Gastrocnemius medialis (tissue), 4 donors: ENCODE data around the gene FBXO17. TPM values are rescaled to one million over a fixed set of nuclear protein-coding genes. Genes with fewer than 3 reads are reported as not detected.

ENCODE experiments used
- ATAC-seq, 2 donors: fragments of 150-250 bp; one replicate each; pipeline ENCODE4 v1.9.1; 2016
- DNase-seq, 2 donors: peaks; one replicate each; pipeline ENCODE4 v3.0.0-alpha.2; 2019
- H3K27ac ChIP-seq, 4 donors: fragments of 200-600 bp; sonication (generic); 1 replicate in 1 of 4; 2 replicates in 3 of 4; pipeline ENCODE4 v1.5.1; 2016 to 2018; ENCODE audit warnings: mild to moderate bottlenecking in 2 of 4, moderate library complexity in 1 of 4
- H3K27me3 ChIP-seq, 3 donors: fragments of 200-600 bp; sonication (generic) in 2 of 3; 1 replicate in 1 of 3; 2 replicates in 2 of 3; pipeline versions ENCODE4 v1.5.1 to v1.6.0; 2016 to 2019; ENCODE audit warnings: mild to moderate bottlenecking in 1 of 3, moderate library complexity in 1 of 3
- H3K36me3 ChIP-seq, 2 donors: fragments of 200-600 bp; sonication (generic) in 1 of 2; one replicate each; pipeline ENCODE4 v1.5.1; 2017 to 2018
- H3K4me1 ChIP-seq, 2 donors: fragments of 200-600 bp; sonication (generic) in 1 of 2; one replicate each; pipeline ENCODE4 v1.5.1; 2016 to 2017; ENCODE audit warnings: mild to moderate bottlenecking in 2 of 2
- H3K4me3 ChIP-seq, 4 donors: fragments of 200-600 bp; sonication (generic) in 3 of 4; 1 replicate in 1 of 4; 2 replicates in 3 of 4; pipeline ENCODE4 v1.5.1; 2016 to 2019; ENCODE audit warnings: mild to moderate bottlenecking in 2 of 4
- H3K9me3 ChIP-seq, 3 donors: fragments of 200-600 bp; sonication (generic) in 2 of 3; 1 replicate in 1 of 3; 2 replicates in 2 of 3; pipeline ENCODE4 v1.5.1; 2016 to 2019
- POLR2A ChIP-seq, 2 donors: fragments of 450-650 bp; IDR thresholded peaks; one replicate each; pipeline ENCODE4 v1.6.1; 2017; ENCODE audit warnings: antibody characterized with exemption in 2 of 2, mild to moderate bottlenecking in 2 of 2, moderate library complexity in 2 of 2
- in situ Hi-C, 4 donors: fragments of 200-750 bp; cut with MboI; loops; one replicate each; pipeline versions ENCODE4 v1.15.0 to v1.8.0; 2017; ENCODE audit warnings: low sequenced_read_pairs in 4 of 4
- intact Hi-C: fragments of 100-400 bp; cut with DNase I; formaldehyde crosslinking; loops from one replicate; pipeline ENCODE4 v1.15.1; 2023; ENCODE audit warnings: low total_unique reads
- total RNA-seq, 4 donors: library from RNA; depleted of rRNA; stranded (reverse); fragments of >200 nt; gene quantifications; one replicate each; pipeline versions ENCODE4 v1.1.0 to v1.2.3, GENCODE V29; 2016
- TF ChIP-seq, protein P1 (sequence below), 5 experiments: fragments of 450-650 bp in 3 of 5; fragments of 200-600 bp in 2 of 5; sonication (generic) in 2 of 5; IDR thresholded peaks in 4 of 5; conservative IDR thresholded peaks in 1 of 5; 1 replicate in 4 of 5; 2 replicates in 1 of 5; pipeline ENCODE4 v1.5.1; 2016 to 2019; ENCODE audit warnings: antibody characterized with exemption in 5 of 5, mild to moderate bottlenecking in 3 of 5, moderate library complexity in 3 of 5

FBXO17 gene
- total RNA-seq, 4 donors from 2014 or later, result 1.6 to 4.2 (median 2.4) TPM

DNA sequence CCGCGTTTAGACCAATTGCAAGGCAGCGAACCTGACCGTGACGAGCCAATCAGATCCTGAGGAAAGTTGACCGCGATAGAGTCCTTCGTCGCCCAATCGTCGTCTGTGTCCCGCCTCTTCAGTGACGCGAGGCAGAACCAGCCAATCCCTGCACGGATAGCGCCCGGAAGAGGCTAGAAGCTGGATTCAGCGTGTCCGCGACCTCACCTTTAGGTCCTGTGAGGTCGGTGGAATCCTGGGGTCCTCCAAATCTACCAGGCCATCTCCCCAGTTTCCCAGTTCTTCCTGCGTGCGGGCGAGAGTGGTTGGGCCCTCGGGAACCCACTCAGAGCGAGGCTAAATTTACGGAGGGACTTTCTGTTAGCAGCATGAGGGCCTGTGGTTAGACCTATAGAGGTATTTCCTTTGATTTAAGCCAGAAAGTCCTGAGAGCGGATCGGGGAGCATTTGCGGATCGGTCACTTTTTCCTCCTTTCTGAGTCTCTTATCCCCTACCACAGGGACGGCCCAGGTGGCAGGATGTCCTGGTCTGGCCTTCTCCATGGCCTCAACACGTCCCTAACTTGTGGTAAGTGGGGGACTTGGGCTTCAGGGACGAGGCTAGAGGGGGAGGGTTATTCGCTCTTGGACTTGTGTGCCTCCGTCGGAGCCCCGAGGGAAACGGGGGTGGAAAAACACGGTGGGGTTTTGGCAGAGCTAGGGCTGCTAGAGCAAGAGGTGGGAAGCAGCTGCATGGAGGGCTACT, 44.6 kb downstream of the FBXO17 start, which contains the start of gene MRPS12:
MRPS12 (plus strand) TSS at position 169 of the 745 bp plus-strand sequence; CDS start at position 520, 351 bp downstream.
- H3K4me3 ChIP-seq, result peak within 1 kb of the TSS; percentile 64 to 86 (median 76)
- H3K4me1 ChIP-seq, result peaks cover 14 to 17% of the 10 kb centered on the region in 2 donors
- no peaks in the 10 kb centered on the region for H3K9me3 ChIP-seq
- intact Hi-C loops (loop anchor here (1.0 to 5.0 kb wide), 5 partner anchors 32 to 595 kb away; partner anchors contain the start of genes ECH1, FAM98C, NFKBIB and SIRT2), in situ Hi-C loops (no loop called here)
- peaks cover 0 to 10% of the 10 kb centered on the region in 2 donors for H3K36me3 ChIP-seq
- ATAC-seq (peak; percentile 99), DNase-seq (peak; percentile 98 to 99)
- H3K27me3 ChIP-seq, result no peaks in the 10 kb centered on the region
- TF ChIP-seq, protein P1, sequence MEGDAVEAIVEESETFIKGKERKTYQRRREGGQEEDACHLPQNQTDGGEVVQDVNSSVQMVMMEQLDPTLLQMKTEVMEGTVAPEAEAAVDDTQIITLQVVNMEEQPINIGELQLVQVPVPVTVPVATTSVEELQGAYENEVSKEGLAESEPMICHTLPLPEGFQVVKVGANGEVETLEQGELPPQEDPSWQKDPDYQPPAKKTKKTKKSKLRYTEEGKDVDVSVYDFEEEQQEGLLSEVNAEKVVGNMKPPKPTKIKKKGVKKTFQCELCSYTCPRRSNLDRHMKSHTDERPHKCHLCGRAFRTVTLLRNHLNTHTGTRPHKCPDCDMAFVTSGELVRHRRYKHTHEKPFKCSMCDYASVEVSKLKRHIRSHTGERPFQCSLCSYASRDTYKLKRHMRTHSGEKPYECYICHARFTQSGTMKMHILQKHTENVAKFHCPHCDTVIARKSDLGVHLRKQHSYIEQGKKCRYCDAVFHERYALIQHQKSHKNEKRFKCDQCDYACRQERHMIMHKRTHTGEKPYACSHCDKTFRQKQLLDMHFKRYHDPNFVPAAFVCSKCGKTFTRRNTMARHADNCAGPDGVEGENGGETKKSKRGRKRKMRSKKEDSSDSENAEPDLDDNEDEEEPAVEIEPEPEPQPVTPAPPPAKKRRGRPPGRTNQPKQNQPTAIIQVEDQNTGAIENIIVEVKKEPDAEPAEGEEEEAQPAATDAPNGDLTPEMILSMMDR (IDR thresholded peaks at IDR 0.05 in 4 of 5, conservative IDR thresholded peaks at IDR 0.05 in 1 of 5), result no peak
- TF ChIP-seq POLR2A (IDR thresholded peaks at IDR 0.05), result peak; percentile 35 to 71
- peak within 1 kb of the TSS; percentile 81 to 94 (median 88) for H3K27ac ChIP-seq

DNA sequence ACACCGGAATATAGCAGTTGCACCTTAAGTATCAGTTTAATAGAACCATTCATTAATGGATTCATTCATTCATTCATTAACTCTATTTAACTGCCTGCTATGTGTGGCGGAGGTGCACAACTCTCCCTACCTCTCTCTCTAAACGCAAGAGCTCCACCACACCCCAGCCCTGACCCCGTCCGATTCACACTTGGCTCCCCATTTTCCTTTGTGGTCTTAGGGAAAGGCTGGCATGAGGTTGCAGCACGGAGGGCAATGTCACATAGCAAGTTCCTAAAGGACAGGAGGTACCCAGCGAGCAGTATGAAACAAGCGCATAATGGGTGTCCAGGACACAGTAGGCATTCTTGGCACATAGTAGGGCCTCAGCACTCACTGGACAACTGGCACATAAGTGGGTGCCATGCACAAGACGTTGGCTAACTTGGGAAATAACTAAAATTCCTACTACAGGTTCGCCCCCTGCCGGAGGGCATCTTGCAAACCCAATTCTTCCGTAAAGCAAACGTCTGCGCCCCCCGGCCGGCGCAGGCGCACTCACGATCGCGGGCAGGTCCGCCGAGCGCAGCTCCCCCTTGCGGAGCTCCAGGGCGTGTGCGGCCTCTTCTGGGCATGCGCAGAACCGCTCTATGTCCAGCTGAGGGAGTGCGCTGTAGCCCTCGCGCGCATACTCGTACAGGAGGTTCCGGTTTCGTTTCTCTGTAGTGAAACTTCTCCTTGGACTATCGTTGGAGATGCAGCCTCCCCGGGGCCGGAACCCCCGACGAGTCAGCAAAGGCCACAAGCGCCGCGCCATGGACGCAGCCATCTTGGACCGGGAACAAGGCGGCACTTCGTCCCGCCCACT, 45.4 kb downstream of the FBXO17 start, which contains the start of gene SARS2:
SARS2 (minus strand) TSS at position 835 of the 847 bp plus-strand sequence; CDS start at position 808, 27 bp downstream.
- DNase-seq (peak; percentile 84 to 86), ATAC-seq (peak; percentile 87 to 91)
- Histone ChIP-seq H3K27me3 (no peaks in the 10 kb centered on the region), H3K36me3 (peaks cover 0 to 18% of the 10 kb centered on the region in 2 donors), H3K4me1 (peaks cover 14 to 17% of the 10 kb centered on the region in 2 donors), H3K27ac (peak within 1 kb of the TSS; percentile 81 to 94 (median 88)), H3K4me3 (peak within 1 kb of the TSS; percentile 64 to 86 (median 76)), H3K9me3 (no peaks in the 10 kb centered on the region)
- intact Hi-C loops (loop anchor here (1.0 to 5.0 kb wide), 5 partner anchors 31 to 594 kb away; partner anchors contain the start of genes ECH1, FAM98C, NFKBIB and SIRT2), in situ Hi-C loops (loop anchor here in 1 of 4 donors (10.0 kb wide), 1 partner anchor 525 kb away; the partner anchor contains the start of gene FAM98C)
- no peak for TF ChIP-seq POLR2A (IDR thresholded peaks at IDR 0.05)
- TF ChIP-seq, protein P1 (IDR thresholded peaks at IDR 0.05 in 4 of 5, conservative IDR thresholded peaks at IDR 0.05 in 1 of 5), result peak; percentile 97 to 100 (median 98)

DNA sequence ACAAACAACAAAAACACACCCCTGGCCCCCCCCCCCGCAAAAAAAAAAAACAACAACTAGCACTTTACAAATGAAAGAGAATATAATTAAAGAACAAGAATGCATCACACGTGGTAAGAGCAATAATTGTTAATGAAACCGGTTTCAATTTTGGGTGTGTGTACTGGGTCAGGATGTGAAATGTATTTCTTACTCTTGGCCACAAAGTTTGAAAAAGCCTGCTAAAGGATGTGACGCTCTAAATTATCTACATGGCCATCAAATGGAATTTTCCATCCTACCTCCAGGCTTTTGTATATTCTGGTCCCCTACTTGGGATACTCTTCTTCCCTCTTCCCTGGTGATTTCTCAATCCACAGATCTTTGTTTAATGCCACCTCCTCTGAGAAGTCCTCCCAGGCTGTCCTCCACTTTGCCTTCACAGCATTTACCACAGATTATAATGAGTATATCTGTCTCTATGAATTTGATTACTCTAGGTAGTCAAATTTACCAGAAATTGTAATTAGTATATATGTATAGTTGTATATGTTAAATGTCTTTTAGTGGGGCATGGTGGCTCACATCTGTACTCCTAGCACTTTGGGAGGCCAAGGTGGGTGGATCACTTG, 47.0 kb downstream of the FBXO17 start:
- intact Hi-C loops, result no loop called here
- ATAC-seq, result no peak
- H3K27ac ChIP-seq, result peak overlapping the region in 3 of 4 donors; percentile 28 to 90 (median 57)

More for the DNA sequence above, 47.0 kb downstream of the FBXO17 start:
- Histone ChIP-seq H3K4me1 (peaks cover 14 to 17% of the 10 kb centered on the region in 2 donors), H3K9me3 (no peaks in the 10 kb centered on the region), H3K27me3 (no peaks in the 10 kb centered on the region), H3K4me3 (no peak overlapping the region), H3K36me3 (peaks cover 0 to 27% of the 10 kb centered on the region in 2 donors)
- no peak for DNase-seq
- no peak for TF ChIP-seq POLR2A (IDR thresholded peaks at IDR 0.05)
- TF ChIP-seq, protein P1 (IDR thresholded peaks at IDR 0.05 in 4 of 5, conservative IDR thresholded peaks at IDR 0.05 in 1 of 5), result no peak
- in situ Hi-C loops, result loop anchor here in 1 of 4 donors (10.0 kb wide), 1 partner anchor 524 kb away; the partner anchor contains the start of gene FAM98C
